ENCODE data around the gene RNF135.
"Not testable (repeated sequence)": the region's sequence is repeated elsewhere in the genome, so short reads cannot be mapped to it uniquely, and the experiment has no call there.

Gene RNF135

GRCh38 chr17:30956764-30957374, 14.0 kb upstream of the RNF135 start:
- DNase-seq (ENCODE audit: low spot score) = no peak

- DNase-seq (ENCODE audit: low spot score) = no peak
These were observed 13.1 kb upstream of the RNF135 start for GRCh38 chr17:30957741-30958140.

DNA sequence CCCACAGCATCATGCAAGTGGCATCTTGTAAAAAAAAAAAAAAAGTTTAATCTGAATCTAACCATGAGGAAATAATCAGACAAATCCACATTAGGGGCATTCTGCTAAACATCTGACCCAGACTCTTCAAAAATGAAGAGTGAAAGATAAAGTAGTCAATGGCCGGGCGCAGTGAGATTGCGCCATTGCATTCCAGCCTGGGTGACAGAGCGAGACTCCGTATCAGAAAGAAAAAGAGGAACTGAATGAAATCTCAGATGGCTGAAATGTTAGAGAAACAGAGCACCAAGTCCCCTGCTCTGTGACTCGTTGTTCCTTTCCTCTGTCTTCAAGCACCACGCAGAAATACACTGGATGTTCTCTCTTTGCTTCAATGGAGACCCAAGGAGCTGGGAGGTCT, 12.7 kb upstream of the RNF135 start:
- DNase-seq (ENCODE audit: low spot score) = no peak

DNA sequence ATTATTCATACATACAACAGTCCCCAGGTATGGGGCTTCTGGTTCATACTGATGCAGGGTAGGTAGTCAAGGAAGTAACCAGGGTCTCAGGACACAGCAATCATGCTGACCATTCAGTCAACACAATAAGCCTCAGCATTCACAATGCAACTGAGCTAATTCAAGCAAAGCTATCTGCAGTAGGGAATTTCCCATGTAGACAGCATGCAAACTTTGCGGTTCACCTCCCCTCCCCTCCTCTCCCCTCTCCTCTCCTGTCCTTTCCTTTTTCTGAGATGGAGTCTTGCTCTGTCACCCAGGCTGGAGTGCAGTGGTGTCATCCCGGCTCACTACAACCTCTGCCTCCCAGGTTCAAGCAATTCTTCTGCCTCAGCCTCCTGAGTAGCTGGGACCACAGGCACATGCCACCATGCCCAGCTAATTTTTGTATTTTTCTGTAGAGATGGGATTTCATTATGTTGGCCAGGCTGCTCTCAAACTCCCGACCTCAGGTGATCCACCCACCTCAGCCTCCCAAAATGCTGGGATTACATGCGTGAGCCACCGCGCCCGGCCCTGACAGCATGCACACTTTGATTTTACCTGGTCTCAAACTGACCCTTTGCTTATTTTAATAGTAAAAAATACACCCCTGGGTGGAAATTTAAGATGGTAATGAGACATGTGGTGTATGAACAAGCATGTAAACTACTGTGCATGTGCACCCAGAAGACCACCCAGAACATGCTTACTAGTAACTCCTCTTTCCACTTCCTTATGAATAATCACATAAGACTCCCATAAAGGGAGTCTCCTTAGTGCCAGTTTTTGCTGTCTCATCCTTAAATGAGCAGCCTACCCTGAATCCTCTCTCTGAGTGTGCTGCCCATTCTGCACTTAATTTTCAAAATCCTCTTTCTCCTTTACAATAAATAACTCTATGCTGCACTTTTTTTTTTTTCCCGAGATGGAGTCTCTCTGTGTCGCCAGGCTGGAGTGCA, 9.3 kb upstream of the RNF135 start:
- peak; percentile 40 for DNase-seq (ENCODE audit: low spot score)

DNA sequence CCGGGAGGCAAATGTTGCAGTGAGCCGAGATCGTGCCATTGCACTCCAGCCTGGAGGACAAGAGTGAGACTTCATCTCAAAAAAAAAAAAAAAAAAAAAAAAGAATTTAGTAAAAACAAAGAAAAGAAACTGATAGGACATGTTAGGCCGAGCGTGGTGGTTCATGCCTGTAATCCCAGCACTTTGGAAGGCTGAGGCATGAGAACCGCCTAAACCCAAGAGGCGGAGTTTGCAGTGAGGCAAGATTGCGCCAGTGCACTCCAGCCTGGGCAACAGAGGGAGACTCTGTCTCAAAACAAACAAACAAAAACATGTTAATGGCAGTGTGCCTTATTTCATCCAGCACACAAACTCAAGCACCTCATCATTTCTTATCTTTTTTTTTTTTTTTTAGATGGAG, 6.5 kb upstream of the RNF135 start:
- not testable (repeated sequence) for DNase-seq (ENCODE audit: low spot score)

DNA sequence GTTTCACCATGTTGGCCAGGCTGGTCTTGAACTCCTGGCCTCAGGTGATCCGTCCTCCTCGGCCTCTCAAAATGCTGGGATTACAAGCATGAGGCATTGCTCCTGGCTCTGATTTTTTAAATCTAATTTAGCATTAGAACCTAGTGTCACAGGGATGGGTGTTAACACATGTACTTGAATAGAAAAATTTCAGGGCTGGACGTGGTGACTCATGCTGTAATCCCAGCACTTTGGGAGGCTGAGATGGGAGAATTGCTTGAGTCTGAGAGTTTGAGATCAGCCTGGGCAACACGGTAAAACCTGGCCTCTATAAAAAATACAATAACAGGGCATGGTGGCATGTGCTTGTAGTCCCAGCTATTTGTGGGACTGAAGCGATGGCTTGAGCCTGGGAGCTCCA, 6.0 kb upstream of the RNF135 start:
- no peak for DNase-seq (ENCODE audit: low spot score)

DNA sequence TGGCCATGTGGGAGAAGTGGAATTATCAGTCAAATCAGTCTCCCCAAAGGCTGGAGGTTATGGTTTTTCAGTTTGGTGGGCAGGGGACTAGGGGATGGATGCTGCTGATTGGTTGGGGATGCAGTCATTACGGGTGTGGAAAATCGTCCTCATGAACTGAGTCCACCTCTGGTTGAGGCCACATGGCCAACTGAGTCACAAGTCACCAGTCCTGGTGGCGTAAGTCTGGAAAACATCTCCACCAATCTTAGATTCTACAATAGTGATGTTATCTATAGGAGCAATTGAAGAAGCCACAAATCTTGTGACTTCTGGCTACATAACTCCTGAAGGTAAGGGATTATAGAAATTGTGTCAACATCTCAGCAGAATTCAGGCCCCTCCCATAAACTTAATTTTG, 5.2 kb upstream of the RNF135 start:
- DNase-seq (ENCODE audit: low spot score) = no peak

DNA sequence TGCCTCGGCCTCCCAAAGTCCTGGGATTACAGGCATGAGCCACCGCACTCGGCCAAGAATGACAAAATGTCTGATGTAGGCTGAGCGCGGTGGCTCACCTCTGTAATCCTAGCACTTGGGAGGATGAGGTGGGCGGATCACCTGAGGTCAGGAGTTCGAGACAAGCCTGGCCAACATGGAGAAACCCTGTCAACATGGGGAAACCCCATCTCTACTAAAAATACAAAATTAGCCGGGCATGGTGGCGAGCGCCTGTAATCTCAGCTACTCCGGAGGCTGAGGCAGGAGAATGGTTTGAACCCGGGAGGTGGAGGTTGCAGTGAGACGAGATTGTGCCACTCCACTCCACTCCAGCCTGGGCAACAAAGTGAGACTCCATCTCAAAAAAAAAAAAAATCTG, 2.9 kb upstream of the RNF135 start:
- DNase-seq (ENCODE audit: low spot score) = not testable (repeated sequence)

GRCh38 chr17:30969989-30970830, 629 bp upstream of the RNF135 start:
- no peak for DNase-seq (ENCODE audit: low spot score)

GRCh38 chr17:30975042-30975820, 4.4 kb downstream of the RNF135 start:
- DNase-seq (ENCODE audit: low spot score) = no peak

DNA sequence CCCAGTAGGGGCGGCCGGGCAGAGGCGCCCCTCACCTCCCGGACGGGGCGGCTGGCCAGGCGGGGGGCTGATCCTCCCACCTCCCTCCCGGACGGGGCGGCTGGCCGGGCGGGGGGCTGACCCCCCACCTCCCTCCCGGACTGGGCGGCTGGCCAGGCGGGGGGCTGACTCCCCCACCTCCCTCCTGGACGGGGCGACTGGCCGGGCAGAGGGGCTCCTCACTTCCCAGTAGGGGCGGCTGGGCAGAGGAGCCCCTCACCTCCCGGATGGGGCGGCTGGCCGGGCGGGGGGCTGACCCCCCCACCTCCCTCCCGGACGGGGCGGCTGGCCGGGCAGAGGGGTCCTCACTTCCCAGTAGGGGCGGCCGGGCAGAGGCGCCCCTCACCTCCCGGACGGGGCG, 9.1 kb downstream of the RNF135 start:
- DNase-seq (ENCODE audit: low spot score) = not testable (repeated sequence)

DNA sequence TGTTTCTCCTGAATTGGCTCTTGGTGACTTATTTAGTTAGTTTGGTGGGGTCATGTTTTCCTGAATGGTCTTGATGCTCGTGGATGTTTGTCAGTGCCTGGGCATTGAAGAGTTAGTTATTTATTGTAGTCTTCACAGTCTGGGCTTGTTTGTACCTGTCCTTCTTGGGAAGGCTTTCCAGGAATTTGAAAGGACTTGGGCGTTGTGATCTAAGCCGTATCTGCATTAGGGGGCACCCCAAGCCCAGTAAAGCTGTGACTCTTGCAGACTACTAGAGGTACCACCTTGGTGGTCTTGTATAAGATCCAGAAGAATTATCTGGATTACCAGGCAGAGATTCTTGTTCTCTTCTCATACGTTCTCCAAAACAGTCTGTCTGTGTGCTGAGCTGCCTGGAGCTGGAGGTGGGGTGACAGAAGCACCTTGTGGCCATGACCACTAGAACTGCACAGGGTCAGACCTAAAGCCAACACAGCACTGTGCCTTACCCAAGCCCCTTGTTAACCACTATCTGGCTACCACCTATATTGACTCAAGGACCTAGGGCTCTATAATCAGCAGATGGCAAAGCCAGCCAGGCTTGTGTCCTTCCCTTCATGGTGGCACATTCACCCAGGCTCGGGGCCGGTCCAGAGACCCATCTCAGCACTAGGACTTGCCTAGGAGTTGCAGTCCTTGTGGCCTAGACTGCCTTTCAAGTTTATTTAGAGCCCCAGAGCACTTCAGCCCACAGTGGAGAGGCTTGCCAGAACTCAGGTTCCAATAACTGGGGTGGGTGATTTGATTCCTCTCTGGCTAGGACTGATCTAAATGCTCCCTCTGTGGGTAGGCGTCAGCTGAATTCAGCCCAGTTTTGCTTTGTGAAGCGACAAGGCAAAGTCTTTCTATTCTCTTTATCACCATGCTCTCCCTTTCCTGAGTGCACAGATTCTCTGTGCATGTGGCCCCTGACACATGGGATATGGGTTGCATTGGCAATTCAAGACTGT, 11.0 kb downstream of the RNF135 start:
- no peak for DNase-seq (ENCODE audit: low spot score)

- DNase-seq (ENCODE audit: low spot score) = no peak
These were observed 12.0 kb downstream of the RNF135 start for GRCh38 chr17:30982855-30983254.

- DNase-seq (ENCODE audit: low spot score) = no peak
These were observed 19.6 kb downstream of the RNF135 start for GRCh38 chr17:30990458-30990857.

DNA sequence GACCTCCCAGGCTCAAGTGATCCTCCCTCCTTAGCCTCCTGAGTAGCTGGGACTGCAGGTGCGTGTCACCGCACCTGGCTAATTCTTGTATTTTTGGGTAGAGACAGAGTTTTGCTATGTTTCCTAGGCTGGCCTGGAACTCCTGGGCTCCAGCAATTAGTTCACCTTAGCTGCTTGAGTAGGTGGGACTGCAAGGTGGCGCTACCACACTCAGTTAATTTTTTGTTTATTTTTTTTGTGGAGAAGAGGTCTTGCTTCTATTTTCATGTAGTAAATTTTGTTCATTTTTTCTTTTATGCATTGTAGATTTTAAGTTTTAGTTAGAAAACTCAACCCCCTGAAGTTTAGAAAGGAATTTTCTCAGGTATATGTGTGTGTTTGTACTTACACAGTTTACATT, 21.7 kb downstream of the RNF135 start:
- no peak for DNase-seq (ENCODE audit: low spot score)

- no peak for DNase-seq (ENCODE audit: low spot score)
These were observed 24.5 kb downstream of the RNF135 start for GRCh38 chr17:30995347-30995746.

- no peak for DNase-seq (ENCODE audit: low spot score)
These were observed 25.6 kb downstream of the RNF135 start for GRCh38 chr17:30996486-30996885.

DNA sequence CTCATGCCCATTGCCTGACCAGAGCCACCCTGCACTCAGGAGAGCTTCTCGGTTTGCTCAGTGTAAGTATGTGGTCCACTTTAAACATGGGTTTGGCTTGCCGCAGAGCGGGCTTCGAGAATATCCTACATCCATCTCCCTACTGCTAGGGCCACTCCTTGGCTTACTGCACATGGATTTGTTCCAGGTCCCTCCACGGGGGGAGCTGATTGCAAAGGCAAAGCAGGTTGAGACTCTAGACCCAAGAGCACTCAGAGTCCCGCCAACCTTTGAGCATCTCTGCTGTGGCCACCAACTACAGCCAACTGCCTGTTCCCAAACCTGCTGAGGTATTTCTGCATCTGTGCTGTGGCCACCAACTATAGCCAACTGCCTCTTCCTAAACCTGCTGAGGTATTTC, 26.4 kb downstream of the RNF135 start:
- DNase-seq (ENCODE audit: low spot score) = no peak

- DNase-seq (ENCODE audit: low spot score) = no peak
These were observed 27.0 kb downstream of the RNF135 start for GRCh38 chr17:30997842-30998241.

- DNase-seq (ENCODE audit: low spot score) = no peak
These were observed 31.2 kb downstream of the RNF135 start for GRCh38 chr17:31002047-31002446.

All from HuH-7 (cell line).